A549 (cell line): ENCODE measurements around the gene LY6G5C.

ENCODE experiments used
- KDM1A ChIP-seq: fragments of 200-600 bp; sonication (generic); IDR thresholded peaks from 2 replicates; pipeline ENCODE4 v1.6.1; 2016; ENCODE audit warnings: low read depth, mild to moderate bottlenecking
- RNF2 ChIP-seq: fragments of 200-600 bp; sonication (generic); IDR thresholded peaks from 2 replicates; pipeline ENCODE4 v1.6.1; 2016; ENCODE audit warnings: low read depth, mild to moderate bottlenecking, antibody characterized with exemption, moderate library complexity, borderline replicate concordance
- SMC3 ChIP-seq: fragments of >200 bp; sonication (Bioruptor Twin); formaldehyde crosslinking; IDR thresholded peaks from 3 replicates; pipeline ENCODE4 v1.6.1; 2018; ENCODE audit warnings: inconsistent platforms
- TF ChIP-seq, protein P1 (sequence below): IDR thresholded peaks from 2 replicates; pipeline ENCODE4 v1.6.1; 2012

DNA sequence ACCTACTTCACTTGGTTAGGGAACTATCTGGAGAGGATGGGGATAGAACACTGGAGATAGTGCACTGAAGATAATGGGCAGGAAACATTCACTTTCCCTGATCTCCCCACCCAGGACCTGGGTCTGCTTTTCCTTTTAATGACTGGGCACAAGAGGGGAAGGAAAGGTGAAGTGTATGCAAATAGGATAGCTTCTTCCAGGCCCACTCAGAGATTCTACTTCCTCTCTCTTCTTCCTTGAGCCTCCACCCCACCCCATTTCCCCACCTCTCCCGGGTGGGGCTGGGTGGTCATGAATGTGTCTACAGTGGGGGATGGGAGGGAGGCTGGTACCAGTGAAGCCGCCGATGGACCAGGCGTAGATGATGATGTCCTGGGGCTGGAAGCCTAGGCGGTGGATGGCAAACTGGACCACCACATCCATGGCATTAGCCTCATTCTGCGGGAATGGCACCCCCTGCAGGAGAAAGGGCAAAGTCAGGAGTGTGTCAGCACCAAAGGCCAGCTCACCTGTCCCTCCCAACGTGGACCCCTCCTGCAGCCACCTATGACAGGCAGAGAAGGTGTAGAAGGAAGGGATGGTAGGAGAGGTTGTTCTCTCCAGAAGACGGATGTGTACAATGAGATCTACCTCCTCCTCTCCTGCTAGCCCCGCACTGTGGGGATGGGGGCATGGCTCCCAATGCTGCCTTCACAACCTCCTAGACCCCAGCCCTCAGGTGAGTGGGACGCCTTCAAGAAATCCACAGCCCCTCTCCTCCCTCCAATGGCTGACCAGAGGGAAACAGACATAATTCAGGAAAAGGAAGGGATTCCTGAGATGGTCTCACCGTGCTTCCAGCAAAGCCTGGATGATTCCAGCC is 8.6 kb upstream of the LY6G5C start:
- TF ChIP-seq KDM1A (no peak), RNF2 (no peak), SMC3 (no peak)
- TF ChIP-seq, protein P1, sequence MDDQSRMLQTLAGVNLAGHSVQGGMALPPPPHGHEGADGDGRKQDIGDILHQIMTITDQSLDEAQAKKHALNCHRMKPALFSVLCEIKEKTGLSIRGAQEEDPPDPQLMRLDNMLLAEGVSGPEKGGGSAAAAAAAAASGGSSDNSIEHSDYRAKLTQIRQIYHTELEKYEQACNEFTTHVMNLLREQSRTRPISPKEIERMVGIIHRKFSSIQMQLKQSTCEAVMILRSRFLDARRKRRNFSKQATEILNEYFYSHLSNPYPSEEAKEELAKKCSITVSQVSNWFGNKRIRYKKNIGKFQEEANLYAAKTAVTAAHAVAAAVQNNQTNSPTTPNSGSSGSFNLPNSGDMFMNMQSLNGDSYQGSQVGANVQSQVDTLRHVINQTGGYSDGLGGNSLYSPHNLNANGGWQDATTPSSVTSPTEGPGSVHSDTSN: no peak
